Renal pelvis (tissue), 4 donors: ENCODE data around the gene CNTNAP4. TPM values are rescaled to one million over a fixed set of nuclear protein-coding genes. Genes with fewer than 3 reads are reported as not detected.

Source experiments
- DNase-seq: peaks from one replicate; pipeline ENCODE4 v3.0.0-alpha.2; 2013
- polyA plus RNA-seq, 3 donors: library from polyadenylated mRNA; unstranded; fragments of 120-200 nt; gene quantifications; one replicate each; pipeline ENCODE4 v1.2.1, GENCODE V29; 2013; ENCODE audit not compliant: insufficient read length in 3 of 3

The CNTNAP4 gene
- polyA plus RNA-seq, 3 donors, result 0.09 to 0.48 (median 0.28) TPM

DNA sequence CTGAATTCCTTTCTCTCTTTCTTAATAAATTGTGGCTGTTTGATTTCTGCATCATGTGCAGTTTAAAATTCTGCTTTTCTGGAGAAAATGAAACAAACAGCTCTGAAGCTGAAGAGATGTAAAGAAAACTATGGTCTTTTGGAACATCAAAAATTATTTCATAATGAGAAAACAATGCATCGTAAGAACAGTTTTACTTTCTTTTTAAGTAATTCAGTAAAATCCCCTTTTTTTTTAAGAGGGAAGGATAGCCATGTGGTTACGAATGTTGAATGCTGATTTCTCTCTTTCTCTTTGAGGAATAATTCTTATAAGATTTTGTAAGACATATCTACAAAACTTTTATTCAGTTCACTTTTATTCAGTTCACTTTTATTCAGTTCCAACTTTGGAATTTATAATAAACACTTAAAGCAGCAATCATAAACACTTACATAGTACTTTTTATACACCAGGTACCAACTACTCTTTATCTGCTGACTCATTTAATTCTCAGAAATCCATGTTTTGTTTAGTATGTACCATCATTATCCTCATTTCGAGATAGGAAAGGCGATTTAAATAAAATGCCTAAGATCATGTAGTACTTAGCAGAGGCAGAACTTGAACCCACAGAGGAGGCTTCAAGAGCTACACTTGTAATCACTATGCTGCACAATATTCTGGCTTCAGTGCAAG lies 26.6 kb downstream of the CNTNAP4 start:
- DNase-seq, result no peak

DNA sequence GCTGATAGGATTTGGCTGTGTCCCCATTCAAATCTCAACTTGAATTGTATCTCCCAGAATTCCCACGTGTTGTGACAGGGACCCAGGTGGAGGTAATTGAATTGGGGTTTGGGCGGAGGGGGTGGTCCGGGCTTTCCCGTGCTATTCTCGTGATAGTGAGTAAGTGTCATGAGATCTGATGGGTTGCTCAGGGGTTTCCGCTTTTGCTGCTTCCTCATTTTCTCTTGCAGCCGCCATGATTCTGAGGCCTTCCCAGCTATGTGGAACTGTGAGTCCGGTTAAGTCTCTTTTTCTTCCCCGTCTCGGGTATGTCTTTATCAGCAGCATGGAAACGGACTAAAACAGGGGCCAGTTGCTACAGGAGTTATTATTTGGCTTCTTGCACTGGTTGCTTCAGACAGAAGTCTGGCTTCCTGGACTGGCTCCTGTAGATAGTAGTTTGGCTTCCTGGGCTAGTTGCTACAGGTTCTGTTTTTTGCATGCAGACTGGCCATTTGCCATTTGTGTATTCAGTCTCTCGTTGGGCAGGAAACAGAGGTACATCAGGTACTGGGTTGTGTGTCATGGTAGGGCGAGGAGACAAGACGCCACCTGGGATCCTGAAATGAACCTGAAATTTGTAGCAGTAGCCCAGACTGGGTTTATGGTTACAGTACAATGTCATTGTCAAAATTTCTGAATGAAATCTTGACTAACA lies 32.6 kb downstream of the CNTNAP4 start:
- DNase-seq, result no peak

DNA sequence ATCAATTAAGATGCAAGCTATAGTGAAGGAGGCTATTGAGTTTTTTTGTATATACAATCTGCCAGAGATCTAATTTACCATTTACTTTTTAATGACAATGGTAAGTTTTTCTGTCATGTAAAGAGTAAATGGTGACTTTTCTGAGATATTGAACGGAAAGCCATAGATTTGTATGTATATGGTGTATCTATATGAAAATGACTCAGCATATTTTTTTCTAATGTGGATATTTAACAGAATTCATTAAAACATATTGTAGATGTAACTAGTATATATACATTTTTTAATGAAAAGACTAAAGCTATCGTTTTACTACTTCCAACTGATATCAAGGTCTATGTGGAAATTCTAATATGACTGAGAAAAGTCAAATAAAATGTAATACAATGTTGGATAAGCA lies 34.1 kb downstream of the CNTNAP4 start:
- no peak for DNase-seq

- DNase-seq, result no peak
Observed at GRCh38 chr16:76318565-76318964, 41.4 kb downstream of the CNTNAP4 start.

- no peak for DNase-seq
Observed at GRCh38 chr16:76329106-76329505, 51.9 kb downstream of the CNTNAP4 start.

DNA sequence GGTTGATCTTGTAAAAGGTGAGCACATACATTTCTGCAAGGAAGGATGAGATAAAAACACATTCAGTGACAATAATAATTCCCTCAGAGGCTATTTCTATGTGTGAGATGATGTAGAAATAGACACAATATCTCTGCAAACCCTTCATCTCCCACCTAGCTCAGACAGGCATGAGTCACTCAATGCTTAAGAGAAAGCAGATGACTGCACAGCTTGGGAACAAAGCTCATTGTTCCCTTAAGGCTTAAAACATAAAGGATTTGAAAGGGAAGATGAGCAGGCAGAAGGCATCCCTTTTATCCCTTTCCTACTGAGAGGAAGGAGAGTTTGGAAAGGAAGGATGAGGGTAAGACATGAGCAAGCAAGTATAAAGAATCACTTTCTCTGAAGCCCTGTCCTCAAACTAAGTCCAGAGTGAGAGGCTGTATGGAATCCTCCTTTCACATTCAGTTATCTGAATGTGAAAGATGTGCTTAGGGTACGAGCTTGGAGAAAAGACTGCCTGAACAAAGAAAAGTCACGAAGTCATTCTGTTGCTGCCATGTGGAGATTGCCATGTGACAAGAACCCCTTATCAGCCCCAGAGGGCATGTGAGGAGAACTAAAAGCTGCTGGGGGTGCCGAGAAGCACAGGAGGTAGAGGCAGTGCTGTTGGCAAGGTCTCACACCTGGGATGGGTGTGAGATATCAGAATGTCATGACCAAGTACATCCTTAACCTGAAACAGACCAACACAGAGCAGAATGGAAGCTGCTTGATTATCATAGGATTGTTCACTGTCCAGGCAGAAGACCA lies 58.2 kb downstream of the CNTNAP4 start:
- no peak for DNase-seq

DNA sequence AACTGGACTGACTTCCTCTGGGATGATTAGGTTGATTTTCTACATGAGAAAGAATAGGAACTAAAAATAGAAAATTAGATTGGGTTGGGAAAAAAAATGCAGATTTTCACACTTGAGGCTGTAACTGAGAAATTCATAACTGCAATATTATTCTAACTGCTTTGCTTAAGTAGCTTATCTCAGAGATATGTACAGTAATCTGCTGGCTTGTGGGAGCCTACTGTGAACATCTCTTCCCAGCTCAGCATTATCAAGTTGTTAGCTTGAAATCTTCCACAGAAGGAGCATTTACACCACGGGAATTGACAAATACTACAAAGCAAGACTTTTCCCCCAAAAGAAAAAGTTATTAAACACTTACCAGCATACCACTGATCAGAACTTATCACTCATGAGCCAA lies 58.9 kb downstream of the CNTNAP4 start:
- no peak for DNase-seq

DNA sequence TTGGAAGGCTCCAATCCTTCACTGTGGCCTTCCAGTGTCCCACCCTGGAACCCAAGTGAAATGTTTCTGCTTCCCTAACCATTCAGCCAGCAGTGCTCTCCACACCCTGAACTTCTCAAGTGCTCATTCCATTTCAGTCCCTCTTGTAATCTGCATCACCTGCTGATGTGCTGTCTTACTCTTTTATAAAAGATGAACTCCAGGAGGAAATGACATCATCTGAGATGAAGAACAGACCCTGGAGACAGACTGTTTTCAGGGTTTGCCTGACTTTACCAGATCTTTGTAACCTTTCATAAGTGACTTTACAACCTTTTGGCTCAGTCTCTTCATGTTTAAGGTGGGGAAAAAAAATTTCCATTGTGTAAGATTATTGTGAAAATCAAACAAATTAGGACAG lies 61.3 kb downstream of the CNTNAP4 start:
- DNase-seq, result no peak

- DNase-seq, result no peak
Observed at GRCh38 chr16:76343769-76344168, 66.6 kb downstream of the CNTNAP4 start.

GRCh38 chr16:76345163-76345661 lies 68.0 kb downstream of the CNTNAP4 start:
- no peak for DNase-seq

DNA sequence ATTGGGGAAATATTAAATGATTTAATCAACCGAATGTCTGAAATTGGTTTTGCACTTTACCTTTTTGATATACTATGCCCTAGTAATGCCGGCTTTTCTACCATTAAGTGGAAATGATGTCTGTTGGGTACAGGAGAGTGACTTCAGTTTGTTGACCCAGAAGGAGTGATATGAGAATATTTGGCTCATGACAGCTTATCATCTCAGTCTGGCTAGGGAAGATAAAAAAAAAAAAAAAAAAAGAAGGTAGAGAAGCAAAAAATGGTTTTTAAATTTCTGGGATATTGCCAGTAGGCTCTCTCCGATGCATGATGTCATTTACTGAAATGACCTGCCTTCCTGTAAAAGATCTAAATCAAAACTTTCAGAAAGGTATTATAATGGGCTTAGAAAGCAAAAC lies 69.0 kb downstream of the CNTNAP4 start:
- DNase-seq, result no peak

GRCh38 chr16:76351441-76351840 lies 74.2 kb downstream of the CNTNAP4 start:
- no peak for DNase-seq

DNA sequence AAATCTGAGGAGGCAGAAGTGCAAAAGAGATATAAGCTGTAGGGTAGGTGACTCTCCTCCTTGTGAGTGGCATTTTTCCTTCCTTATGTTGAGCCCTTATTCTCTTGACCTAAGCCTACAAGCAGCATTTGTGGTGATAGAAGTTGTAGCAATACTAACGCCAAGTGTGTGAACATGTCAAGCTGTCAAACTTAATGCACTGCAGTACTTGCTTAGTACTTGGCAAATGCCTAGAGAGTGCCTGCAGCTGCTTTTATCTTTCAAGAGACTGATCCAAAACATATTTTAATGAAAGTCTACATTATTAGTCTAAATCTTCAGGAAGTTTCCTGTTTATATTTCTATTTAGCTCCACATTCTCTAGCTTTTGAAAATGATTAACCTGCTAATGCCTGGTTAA lies 83.2 kb downstream of the CNTNAP4 start:
- peak; percentile 15 for DNase-seq

GRCh38 chr16:76370344-76370743 lies 93.1 kb downstream of the CNTNAP4 start:
- DNase-seq, result no peak

- no peak for DNase-seq
Observed at GRCh38 chr16:76371441-76371840, 94.2 kb downstream of the CNTNAP4 start.

- DNase-seq, result no peak
Observed at GRCh38 chr16:76373998-76374397, 96.8 kb downstream of the CNTNAP4 start.

DNA sequence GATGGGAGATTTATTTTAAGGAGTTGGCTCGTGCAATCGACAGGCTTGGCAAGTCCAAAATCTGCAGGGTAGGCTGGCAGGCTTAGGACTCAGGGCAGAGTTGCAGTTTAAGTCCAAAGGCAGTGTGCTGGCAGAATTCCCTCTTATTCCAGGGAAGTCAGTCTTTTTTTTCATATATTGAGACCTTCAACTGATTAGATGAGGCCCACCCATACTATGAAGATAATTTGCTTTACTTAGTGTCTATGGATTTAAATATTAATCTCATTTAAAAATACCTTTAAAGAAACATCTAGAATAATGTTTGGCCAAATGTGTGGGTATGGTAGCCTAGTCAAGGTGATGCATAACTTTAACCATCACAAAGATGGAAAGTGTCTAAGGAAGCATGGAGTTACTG lies 99.8 kb downstream of the CNTNAP4 start:
- DNase-seq, result no peak

DNA sequence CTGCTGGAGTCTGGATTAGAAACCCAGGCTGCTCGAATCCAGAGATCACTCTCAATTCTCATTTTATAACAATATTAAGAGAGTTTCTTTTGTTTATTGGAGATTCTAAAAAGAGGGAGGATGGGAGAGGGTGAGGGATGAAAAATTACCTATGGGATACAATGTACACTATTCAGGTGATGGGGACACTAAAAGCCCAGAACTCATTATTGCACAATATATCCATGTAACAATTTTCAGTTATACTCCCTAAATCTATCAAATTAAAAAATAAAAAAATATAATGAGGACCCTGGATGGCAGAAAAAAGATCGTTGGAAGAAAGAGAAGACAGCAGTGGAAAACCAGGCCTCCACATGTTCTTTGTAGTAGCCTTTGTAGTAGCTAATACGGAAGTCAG lies 100.8 kb downstream of the CNTNAP4 start:
- DNase-seq, result no peak

DNA sequence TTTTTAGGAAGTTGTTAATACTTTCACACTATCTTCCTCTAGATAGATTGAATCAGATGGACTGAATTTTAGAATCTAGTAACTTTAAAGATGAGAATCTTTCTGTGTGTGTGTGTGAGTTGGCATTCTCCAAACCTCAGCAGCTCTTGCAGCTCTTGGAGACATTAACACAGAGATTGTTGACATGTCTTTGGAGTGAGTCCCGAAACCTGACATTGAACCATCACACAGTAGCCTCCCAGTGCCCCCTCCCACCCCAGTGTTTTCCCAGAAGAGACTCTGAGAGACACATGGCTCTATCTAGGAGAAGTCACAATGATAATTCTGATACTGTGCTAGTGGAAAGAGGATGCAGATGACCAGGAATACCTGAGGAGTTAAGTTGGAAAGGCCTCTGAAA lies 103.9 kb downstream of the CNTNAP4 start:
- no peak for DNase-seq

DNA sequence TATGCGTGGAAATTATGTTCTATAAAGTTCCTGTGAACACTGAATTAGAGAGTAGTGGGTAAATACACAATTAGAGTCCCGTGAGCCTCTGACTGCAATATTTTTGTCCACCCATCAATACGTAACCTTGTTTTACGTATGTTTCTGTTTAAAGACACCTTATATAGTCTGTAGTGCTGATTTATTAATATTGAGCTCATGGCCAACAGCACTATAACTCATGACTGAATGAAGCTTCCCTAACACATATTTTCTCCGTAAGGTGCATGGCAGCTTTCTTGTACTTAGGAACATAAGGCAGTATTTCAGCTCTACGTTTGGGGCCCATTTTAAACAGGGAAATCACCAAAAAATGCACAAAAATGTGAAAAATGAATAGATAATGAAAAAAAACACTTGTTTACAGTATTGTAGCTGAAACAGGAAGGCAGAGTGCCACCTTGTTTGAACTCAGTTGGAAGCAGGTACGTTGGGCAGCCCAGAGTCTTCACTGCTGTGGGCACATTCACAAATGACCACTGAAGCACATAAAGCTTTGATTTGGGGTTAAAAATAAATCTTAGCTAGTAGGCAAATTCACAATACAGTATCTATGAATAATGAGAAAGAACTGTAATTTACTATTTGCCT lies 108.5 kb downstream of the CNTNAP4 start:
- DNase-seq, result no peak

DNA sequence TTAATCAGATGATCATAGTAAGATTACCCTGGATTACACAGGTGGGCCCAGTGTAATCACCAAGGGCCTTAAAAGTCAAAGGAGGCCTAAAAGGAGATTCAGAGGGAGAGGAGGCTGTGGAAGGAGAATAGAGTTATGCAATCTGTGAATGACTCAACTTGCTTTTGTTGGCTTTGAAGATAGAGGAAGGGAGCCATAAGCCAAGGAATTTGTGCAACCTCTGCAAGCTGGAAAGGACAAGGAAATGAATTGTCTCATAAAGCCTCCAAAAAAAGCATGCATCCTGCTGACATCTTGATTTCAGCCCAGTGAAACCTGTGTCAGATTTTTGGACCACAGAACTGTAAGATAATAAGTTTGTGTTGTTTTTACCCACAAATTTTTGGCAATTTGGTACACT lies 109.6 kb downstream of the CNTNAP4 start:
- no peak for DNase-seq

DNA sequence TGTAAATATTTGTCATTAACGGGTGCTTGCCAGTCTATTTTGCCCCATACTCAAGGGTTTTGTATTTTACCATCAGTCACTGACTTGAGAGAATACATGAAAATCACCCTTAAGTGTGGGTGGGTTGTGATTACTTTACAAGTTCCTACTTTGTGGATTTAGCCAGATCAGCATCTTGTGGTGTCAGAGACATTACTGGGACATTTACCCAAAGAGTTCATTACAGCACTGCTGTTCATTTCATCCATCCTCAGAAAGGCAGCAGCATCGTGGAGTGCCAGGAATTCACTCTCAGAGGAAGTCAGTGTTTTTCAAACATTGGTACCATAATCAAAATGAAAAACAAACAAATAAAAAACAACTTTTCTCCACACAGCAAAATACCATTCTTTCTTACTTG lies 110.8 kb downstream of the CNTNAP4 start:
- DNase-seq, result no peak
